DMS114 treated with DMSO at 0.1 percent for 48 hours (cell line): ENCODE data around the gene IGFL4.

Experiments used
- DNase-seq: peaks from one replicate; lab custom pipeline; 2025; ENCODE audit not compliant: unreplicated experiment; lab: John Stamatoyannopoulos, UW

Gene IGFL4

DNA sequence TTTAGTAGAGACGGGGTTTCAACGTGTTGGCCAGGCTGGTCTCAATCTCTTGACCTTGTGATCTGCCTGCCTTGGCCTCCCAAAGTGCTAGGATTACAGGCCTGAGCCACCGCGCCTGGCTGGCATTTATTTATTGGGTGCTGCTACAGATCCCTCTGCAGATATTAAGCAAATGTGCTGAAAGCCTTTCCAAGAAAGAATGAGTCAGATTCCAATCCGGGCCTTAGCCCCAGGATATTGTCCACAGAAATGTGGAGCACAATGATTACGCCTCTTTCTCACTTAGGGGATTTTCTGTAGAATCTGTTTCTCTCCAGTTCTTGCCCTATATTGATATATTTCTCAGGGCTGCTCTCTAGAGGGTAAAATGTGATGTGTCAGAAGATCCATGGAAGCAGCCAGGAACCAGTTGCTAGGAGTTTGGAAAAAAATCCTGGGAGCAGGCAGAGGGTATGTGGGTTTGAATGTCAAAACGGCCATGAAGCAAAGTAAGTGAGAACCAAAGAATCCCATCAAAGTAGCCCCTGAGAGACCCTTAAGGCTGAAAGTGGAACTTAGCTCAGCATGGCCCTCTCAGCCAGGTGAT lies 24.8 kb upstream of the IGFL4 start:
- no peak for DNase-seq

DNA sequence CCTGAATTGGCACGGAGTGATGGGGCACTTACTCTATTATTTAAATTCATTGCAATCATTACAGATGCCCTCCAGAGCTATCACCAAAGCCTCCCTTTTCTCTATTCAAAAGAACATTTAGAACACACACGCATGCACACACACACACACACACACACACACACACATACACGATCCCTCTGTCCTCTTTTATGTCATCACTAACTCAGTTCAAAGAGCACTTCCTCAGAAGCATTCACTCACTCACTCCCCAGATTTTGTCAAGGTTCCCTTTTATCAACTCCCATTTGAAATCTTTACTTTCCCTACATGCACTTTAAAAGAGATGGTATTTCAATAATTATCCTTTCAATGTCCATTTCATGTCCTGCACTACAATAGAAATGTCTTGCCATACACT lies 22.4 kb upstream of the IGFL4 start:
- DNase-seq, result no peak

DNA sequence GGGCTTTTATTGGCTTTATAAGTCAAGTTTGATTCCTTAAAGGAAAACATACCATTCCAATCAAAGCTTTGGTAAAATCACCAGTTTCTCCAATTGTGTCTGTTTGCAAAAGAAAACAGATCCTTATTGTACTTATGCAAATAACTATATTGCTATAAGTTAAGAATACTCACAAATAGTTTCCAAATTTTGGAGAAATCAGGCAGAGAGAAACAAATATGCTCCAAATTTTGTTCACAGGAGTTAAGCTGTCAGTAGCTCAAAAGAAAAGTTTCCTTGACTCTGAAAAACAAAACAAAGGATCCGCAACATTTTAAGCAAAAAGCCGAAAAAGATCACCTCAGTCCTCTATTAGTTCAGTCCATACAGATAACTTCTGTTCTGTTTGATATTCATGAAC lies 19.2 kb upstream of the IGFL4 start:
- no peak for DNase-seq

DNA sequence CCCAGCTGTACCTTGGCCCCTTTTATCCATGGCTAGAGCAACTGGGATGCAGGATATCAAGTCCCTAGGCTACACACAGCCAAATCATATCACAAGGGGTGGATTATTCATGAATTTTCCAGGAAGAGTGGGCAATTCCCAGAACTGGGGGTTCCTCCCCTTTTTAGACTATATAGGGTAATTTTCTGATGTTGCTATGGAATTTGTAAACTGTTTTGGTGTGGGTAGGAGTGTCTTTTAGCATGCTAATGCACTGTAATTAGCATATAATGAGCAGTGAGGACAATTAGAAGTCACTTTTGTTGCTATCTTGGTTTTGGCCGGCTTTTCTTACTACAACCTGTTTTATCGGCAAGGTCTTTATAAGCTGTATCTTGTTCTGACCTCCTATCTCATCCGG lies 18.0 kb upstream of the IGFL4 start:
- no peak for DNase-seq

DNA sequence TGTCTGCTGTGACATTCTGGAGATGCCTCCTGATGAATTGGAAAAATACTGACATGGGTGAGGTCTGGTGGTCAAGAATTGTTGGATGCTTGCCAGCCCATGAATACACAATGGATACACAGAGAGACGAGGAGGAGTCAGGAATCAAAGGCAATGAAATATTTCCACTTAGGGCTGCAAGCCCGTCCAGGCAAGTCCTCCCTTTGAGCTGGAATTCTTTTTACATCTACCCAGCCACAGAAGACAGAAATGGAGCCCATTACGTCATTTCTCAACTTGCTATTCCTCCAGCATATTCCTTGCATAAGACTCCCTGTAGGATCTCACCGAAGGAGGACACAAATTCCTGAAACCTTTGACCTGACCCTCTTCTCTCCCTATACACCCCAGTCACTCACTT lies 15.7 kb upstream of the IGFL4 start:
- DNase-seq, result no peak

DNA sequence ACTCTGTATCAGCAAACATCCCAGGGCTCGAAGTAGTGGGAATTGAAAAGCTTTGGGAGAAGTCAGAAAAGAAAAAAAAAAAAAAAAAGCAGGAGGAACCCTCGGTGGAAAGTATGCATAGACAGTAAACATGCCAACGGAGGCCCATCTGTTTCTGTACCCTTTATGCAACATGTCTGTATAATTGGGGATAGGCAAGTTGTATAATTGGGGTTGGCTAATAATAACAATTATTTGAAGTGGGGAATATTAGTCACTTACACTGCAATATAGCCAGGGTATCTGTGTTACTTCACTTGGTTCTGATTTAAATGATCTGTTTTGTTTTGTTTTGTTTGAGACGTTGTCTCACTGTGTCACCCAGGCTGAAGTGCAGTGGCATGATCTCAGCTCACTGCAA lies 12.1 kb upstream of the IGFL4 start:
- no peak for DNase-seq

DNA sequence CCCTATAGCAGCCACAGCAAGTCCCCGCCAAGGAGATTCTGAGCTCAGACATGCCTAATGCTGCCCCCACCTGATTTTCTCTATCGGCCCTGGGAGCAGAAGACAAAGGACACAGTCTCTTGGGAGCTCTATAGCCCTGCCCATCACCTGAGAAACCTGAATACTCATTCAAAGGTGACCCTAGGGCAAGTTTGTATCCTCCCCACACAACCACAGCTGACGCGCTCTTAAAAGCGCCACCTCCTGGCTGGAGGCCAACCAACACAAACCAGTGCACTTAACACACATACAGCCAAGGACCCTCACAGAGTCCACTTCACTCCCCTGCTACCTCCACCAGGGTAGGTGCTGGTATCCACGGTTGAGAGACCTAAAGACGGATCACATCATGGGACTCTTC lies 8.8 kb upstream of the IGFL4 start:
- DNase-seq, result no peak

DNA sequence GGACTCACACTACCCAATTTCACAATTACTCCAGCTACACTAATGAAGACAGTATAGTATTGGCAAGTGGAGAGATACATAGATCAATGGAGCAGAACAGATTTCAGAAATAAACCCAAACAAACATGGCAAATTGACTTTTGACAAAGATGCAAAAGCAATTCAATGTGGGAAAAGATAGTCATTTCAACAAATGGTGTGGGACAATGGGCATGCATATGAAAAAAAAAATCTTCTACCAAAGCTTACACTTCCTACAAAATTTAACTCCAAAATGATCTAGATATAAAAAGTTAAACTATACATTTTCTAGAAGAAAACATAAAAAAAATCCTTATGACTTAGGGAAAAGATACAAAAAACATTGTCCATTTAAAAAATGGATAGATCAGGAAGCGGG lies 2.7 kb upstream of the IGFL4 start:
- no peak for DNase-seq

DNA sequence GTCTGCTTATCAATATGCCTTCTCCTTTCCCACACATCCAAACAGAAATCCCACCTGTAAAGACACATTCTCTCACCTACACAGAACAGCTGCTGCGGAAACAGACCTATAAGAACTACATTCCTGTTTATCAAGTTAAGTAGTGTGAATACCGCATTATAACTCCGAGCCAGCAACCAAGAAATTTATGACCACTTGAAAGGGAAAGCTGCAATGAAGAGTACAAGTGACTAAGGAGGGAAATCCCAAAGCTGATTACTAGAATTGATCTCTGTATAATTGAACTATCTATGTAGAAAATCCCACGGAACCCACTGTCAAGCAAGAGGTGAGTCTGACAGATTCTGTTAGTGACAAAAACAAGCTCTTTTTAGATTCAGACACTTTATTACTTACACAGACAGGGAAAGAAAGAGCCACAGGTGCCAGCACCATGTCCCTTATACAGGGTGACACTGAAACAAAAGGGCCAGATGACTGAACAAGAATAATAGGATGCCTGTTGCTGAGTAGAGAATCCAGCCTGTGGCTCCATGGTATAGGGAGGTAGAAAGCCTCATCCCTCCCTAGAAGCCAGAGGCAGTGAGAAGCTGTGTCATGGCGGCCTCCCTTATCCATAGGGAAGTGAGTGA lies 1.6 kb upstream of the IGFL4 start:
- DNase-seq, result no peak

DNA sequence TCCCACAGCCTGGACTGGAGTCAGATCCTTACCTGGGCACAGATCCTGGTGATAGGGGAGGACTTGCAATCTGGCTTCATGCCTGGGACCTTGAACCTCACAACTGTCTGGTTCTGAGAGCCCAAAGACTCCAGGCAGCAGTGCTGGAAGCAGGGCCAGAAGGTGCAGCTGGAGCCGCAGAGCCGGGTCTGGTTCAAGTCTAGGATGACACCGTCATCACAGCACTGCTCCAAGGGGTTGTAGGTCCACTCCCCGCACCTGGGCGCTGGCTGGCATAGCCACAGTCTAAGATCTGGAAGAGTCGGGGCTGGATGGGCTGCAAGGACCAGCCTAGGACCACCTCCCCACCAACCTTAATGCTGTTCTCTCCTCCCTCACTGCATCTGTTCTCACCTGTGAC lies 677 bp downstream of the IGFL4 start:
- DNase-seq, result no peak

DNA sequence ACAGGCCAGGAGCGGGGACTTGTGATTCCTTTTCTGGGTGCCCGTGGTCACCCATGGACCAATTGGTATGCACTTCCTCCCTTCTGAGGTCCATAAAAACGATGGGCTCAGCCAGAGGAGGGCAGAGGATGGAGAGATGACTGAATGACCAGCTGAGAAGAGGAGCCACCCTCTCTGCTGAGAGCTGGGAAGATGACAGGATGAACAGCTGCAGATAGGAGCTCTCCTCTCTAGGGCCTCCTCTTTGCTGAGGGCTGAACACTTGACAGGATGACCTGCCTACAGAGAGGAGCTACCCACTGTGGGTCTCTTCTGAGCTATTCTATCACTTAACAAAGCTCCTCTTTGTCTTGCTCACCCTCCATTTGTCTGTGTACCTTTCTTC lies 4.1 kb downstream of the IGFL4 start:
- DNase-seq, result no peak

DNA sequence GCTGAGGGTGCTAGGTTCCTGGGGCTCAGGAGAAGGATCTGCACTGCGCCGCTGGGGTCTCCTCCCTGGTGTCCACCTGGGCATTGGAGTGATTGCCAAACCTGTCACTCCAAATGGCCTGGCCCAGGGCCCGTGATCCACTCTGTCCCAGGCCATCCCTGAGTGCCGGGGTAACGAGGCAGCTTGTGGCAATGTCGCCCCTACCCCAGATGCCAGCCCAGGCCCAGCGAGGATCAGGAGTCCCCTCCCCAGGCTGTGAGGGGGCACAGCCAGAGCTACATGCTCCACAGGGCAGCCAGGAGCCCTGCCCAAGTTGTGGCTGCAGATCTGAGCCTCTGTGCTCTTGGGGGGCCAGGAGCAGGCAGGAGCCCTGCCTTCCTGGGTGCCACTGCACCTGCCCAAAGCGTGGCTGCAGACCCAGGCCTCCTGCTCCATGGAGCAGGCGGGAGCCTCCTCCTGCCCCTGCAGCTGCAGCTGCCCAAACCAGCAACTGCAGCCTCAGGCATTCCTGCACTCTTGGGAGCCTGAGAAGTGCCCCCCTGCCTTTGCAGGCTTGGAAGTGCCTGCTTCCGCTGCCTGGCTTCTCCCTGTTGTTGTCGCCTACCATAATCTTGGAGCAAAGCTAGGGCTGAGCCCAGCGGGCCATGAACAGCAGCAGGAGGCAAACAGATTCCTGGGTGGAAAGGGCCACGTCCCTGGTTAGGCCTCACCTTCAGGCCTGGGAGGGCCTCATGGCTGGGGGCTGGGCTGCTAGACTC lies 4.6 kb downstream of the IGFL4 start:
- no peak for DNase-seq

DNA sequence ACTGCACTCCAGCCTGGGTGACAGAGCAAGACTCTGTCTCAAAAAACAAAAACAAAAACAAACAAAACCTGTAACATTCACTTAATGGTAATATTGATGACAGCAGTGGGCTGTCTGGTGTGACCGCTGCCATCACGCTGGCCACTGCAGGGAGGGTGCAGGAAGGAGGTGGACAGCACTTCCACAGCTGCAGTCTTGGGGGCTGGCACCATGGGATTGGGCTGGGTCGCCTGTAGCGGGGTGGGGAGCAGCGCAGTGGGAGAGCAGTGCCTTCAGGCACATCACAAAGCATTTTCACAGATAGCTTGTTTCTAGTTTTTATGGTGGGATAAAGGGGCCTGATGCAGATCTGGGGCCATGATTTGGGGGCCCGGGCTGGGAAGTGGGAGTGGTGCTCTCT lies 5.3 kb downstream of the IGFL4 start:
- DNase-seq, result no peak

DNA sequence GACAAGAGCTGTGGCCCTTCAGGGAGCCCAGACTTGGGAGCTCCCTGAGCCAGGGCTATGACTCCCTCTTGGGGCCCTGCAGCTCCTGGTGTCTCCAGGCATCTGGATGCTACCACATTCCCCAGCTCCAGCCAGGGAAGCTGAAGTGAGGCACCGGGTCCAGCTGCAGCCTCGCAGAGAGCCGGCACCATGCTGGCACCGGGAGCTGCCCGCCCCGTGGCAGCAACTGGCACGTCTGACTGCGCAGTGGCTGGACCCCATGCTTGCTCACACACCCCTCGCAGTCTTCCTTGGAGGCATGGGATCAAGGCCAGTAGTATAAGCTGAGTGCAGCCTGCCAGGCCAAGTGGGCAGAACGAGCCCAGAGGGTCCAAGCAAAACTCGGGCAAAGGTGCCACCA lies 7.4 kb downstream of the IGFL4 start:
- no peak for DNase-seq

DNA sequence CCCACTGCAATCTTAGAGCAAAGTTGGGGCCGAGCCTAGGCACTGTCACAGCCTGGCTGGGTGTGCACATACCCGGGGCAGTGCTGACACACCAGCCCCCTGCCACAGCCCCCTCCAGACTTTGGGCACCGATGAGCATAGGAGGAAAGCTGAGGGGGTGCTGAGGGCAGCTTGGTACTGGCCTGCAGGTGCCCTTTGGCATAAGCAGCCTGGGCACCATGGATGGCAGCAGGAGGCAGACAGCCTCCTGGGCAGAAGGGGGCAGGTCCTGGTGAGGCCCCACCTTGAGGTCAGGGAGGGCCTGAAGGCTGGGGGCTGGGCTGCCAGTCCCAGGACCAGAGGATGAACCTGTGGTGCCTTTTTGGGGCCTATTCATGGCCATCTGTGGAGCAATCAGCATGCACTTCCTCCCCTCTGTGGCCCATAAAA lies 8.2 kb downstream of the IGFL4 start:
- no peak for DNase-seq

DNA sequence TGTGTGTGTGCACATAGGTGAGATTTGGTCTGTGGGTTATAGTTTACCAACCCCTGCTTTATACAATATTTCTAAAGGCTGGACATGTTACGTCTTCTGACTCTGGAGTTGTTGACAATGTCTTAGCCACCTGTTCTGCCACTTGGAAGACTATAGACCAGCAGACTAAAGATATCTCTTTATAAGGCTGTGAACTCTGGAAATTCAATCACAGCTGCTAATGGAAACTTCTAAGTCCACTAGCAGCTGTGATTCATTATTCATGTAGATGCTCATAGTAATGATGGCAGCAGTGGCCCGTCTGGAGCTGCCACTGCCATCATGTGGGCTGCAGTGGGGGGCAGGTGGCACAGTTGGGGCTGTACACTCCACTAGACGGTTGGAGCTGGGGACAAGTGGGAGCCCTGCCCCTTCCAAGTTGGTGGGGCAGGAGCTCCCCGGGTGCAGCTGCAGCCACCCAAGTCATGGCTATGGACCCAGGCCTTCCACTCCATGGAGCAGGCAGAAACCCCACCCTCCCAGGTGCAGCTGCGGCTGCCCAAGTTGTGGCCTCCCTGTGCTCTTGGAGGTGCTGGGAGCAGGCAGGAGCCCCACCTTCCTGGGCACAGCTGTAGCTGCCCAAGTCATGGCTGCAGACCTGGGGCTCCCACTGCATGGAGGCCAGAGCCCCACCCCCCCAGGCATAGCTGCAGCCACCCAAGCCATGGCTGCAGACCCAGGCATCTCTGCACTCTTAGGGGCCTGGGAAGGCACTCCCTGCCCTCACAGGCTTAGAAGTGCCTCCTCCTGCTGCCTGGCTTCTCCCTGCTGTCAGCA lies 8.8 kb downstream of the IGFL4 start:
- no peak for DNase-seq

DNA sequence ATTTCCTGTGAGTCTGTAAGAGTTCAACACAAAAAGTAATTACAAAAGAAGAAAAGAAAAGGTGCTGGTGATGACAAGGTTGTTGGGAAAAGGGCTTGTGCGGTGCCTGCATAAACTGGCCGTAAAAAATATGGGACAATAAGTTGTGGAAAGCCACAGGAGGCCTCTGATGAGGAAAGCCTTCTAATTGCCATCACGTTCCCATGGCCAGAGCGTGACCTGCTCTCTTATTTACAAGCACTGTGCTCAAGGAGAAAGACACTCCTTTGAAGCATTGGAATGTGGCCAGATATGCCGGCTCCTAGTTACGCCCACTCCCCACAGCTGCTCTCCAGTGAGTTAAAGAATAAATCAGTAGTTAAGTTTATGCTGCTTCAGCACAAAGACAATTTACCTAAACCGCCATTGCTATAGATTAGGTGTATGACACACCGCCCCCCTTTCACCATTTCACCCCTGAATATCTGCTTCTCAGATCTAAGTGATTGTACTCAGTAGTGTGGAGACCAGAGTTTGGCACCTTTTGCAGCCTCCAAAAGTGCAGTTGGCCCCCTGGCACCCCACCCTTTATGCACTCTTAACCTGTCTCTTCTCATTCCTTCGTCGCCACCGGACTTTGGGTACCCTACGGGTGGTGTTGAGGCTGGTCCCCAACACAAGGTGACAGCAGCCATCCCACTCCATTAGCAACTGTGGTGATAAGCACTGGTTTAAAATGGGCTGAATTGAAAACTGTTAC lies 9.8 kb downstream of the IGFL4 start:
- no peak for DNase-seq

DNA sequence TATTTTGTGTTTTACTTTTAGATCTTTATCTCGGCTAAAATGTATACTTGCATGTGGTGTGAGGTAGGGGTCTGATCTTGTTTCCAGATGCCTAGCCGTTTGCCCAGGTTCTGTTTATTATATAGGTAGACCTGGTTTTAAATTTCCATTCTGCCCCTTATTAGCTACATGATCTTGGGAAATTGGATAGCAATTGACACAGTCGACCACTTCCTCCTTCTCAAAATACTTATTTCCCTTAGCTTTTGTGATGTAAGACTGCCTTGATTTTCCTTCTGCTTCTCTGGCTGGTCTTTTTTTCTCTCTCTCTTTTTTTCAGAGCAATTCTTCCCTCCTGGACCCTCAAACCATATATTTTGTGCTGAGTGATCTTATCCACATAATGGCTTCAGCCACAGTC lies 15.0 kb downstream of the IGFL4 start:
- no peak for DNase-seq

DNA sequence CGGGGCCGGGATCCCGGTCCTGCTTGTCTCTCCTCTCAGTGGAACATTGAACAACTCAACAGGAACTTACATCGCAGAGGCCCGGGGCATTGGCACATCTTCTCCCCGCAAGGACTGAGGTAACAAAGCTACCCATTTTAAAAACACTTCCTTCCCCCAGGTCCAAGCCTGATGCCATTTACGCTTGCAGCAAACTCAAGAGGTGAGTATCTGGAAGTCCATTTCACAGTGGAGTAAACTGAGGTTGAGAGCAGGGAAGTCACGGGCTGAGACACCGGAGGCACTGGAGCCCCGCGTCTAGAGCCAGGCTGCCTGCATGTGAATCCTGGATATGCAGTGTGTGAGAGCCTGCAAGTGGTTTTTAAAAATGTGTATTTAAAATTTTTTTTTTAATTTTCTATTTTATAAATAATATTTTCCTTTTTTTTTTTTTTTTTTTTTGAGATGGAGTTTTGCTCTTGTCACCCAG lies 17.5 kb downstream of the IGFL4 start:
- DNase-seq, result no peak

DNA sequence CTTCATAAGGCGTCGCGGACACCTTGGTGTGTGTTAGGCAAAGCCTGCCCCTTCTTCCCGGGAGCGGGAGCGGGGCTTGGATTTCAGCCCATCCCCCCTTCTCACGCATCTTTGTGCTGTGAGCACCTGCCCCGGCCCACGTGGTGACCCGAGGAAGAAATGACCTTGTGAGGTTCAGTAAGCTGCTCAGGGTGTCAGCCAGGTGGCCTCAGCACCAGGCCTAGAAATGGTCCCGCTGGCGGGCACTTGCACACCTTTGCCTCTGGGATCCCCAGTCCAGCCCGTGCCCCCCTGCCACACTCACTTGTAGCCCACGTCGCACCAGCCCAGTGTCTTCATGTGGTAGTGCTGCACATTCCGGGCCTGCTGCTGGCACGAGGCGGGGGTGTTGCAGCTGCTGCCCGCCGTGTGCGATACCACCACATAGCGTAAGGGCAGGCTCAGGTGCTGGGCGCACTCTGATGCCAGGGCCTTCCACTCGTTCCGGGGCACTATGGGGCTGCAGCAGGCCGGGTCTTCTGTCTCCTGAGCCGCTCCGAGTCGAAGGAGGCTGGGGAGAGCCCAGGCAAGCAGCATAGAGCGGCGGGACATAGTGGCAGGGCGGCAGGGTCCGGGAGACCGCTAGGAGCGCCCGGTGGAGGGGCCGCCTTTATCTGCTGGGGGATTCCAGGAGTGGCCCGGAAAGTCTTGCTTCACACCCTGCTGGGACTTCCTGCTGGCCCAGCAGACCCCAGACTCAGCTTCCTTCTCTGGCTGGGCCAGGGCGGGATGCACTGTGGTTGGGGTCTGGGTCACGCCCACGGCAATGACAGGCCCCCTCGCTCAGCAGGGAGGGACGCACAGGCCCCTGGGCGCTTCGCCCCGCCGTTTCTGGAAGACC lies 18.1 kb downstream of the IGFL4 start, which contains the start of gene PGLYRP1:
Gene PGLYRP1, minus strand, starts transcription at position 623 of the 880 bp plus-strand sequence. Its CDS starts 32 bp downstream, at position 591.
- no peak for DNase-seq
